Measurements from ENCODE around the gene TMTC3.

TMTC3 gene

DNA sequence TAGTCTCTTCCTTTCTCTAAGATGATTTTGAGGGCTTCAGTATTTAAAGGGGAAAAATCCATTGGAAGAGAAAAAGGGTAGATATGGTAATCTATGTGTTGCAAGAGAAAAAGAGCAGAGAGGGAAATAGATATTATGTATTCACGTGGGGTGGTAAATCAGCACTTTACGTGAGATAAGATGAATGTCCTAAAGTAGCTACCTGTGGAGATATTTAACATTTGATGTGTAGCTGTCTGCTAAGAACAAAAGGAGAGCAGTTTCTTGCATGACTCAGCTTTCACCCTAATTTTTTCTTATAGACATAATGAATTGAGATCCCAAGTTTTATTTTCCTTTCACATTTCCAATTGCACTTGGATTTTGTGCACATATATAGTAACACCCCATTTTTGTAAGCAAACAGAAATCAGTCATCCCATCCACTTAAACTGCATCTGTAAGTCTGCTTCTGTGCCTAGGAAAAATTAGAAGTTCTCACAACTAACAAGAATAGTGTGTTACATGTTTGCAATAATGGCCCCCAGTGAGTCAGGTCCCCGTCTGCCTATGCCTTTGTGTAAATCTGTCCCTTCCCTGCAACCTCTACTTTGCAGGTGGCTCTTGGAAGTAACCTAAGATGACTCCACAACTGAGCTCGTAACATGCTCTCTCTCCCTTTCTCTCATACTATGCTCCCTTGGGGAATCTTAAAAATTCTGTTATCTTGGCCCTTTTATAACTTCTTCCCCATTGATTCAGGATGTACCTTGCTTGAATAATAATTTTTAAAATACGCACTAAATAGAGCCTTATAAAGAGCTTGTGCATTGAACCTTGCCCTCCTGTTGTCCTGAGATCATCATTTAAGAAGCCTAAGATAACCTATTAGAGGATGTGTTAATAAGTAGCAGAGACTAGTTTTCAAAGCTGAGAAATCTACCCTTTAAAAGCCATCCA lies 3.7 kb downstream of the TMTC3 start:
- H3K4me2 ChIP-seq (ENCODE audit: low read length, poor library complexity, severe bottlenecking), result peak overlapping the region; percentile 29
- H3K14ac ChIP-seq (ENCODE audit: low read length in 2 of 2), result no peak overlapping the region
- H2BK5ac ChIP-seq (ENCODE audit: low read depth, low read length, poor library complexity, severe bottlenecking), result no peak overlapping the region
- no peak overlapping the region for H3K18ac ChIP-seq (ENCODE audit: low read depth in 1 of 2, low read length in 2 of 2)
- H3K79me1 ChIP-seq (replicated peaks; ENCODE audit: low read length, poor library complexity, severe bottlenecking), result peaks cover 12% of the 10 kb centered on the region
- no peak overlapping the region for H3K4me3 ChIP-seq (ENCODE audit: insufficient read depth in 1 of 2, low read depth in 1 of 2, low read length in 2 of 2)
- no peak overlapping the region for H3K27ac ChIP-seq (ENCODE audit: low read length, poor library complexity, severe bottlenecking)
- WGBS, result 74% methylated on average over 4 of the region's 5 CpGs
- H3K23ac ChIP-seq (ENCODE audit: low read length in 2 of 2), result no peak overlapping the region
- no peak overlapping the region for H2BK12ac ChIP-seq (ENCODE audit: low read length in 2 of 2)
- H2BK15ac ChIP-seq (ENCODE audit: low read depth, poor library complexity, severe bottlenecking), result no peak overlapping the region
- H4K8ac ChIP-seq (ENCODE audit: low read length), result no peak overlapping the region
- no peaks in the 10 kb centered on the region for H3K27me3 ChIP-seq (ENCODE audit: control insufficient read depth in 1 of 2, insufficient read depth in 1 of 2, low read length in 2 of 2)
- DNase-seq, result no peak
- H3K4me1 ChIP-seq (ENCODE audit: control insufficient read depth, insufficient read depth, low read depth, low read length), result peaks cover 2% of the 10 kb centered on the region
- no peak overlapping the region for H3K9ac ChIP-seq (ENCODE audit: low read length)
- no peak overlapping the region for H2AFZ ChIP-seq (ENCODE audit: low read depth, low read length)
- H3K9me3 ChIP-seq (ENCODE audit: control insufficient read depth, low read length), result no peaks in the 10 kb centered on the region
- peaks cover 0 to 8% of the 10 kb centered on the region in 2 experiments for H3K36me3 ChIP-seq (ENCODE audit: control insufficient read depth in 1 of 2, insufficient read depth in 2 of 2, low read depth in 1 of 2, low read length in 2 of 2)
- no peak overlapping the region for H2BK120ac ChIP-seq (ENCODE audit: low read depth, low read length)
- no peak overlapping the region for H3K4ac ChIP-seq (ENCODE audit: low read depth in 1 of 2, low read length in 2 of 2)
- no peak overlapping the region for H2AK5ac ChIP-seq (ENCODE audit: low read length, severe bottlenecking)
- H4K91ac ChIP-seq (ENCODE audit: low read length), result no peak overlapping the region

DNA sequence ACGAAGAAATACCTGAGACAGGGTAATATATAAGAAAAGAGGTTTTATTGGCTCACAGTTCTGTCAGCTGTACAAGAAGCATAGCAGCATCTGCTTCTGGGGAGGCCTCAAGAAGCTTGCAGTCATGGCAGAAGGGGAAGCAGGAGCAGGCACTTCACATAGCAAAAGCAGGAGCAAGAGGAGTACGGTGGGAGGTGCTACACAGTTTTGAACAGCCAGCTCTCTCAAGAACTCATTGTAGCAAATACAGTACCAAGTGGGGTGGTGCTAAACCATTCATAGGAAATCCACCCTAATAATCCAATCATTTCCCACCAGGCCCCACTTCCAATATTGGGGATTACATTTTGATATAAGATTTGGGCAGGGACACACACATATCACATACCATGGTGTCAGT lies 8.0 kb downstream of the TMTC3 start:
- no peak overlapping the region for H3K4me2 ChIP-seq (ENCODE audit: low read length, poor library complexity, severe bottlenecking)
- no peak overlapping the region for H3K27ac ChIP-seq (ENCODE audit: low read length, poor library complexity, severe bottlenecking)
- H3K4ac ChIP-seq (ENCODE audit: low read depth in 1 of 2, low read length in 2 of 2), result no peak overlapping the region
- H2BK120ac ChIP-seq (ENCODE audit: low read depth, low read length), result no peak overlapping the region
- H2BK15ac ChIP-seq (ENCODE audit: low read depth, poor library complexity, severe bottlenecking), result no peak overlapping the region
- H3K27me3 ChIP-seq (ENCODE audit: control insufficient read depth in 1 of 2, insufficient read depth in 1 of 2, low read length in 2 of 2), result no peaks in the 10 kb centered on the region
- no peak for DNase-seq
- H3K4me3 ChIP-seq (ENCODE audit: insufficient read depth in 1 of 2, low read depth in 1 of 2, low read length in 2 of 2), result no peak overlapping the region
- no peak overlapping the region for H2BK5ac ChIP-seq (ENCODE audit: low read depth, low read length, poor library complexity, severe bottlenecking)
- H2AK5ac ChIP-seq (ENCODE audit: low read length, severe bottlenecking), result no peak overlapping the region
- H4K91ac ChIP-seq (ENCODE audit: low read length), result no peak overlapping the region
- no peak overlapping the region for H3K23ac ChIP-seq (ENCODE audit: low read length in 2 of 2)
- no peak overlapping the region for H2AFZ ChIP-seq (ENCODE audit: low read depth, low read length)
- no peak overlapping the region for H2BK12ac ChIP-seq (ENCODE audit: low read length in 2 of 2)
- peaks cover 2% of the 10 kb centered on the region for H3K4me1 ChIP-seq (ENCODE audit: control insufficient read depth, insufficient read depth, low read depth, low read length)
- peaks cover 0 to 11% of the 10 kb centered on the region in 2 experiments for H3K36me3 ChIP-seq (ENCODE audit: control insufficient read depth in 1 of 2, insufficient read depth in 2 of 2, low read depth in 1 of 2, low read length in 2 of 2)
- no peak overlapping the region for H3K9ac ChIP-seq (ENCODE audit: low read length)
- no peaks in the 10 kb centered on the region for H3K9me3 ChIP-seq (ENCODE audit: control insufficient read depth, low read length)
- H4K8ac ChIP-seq (ENCODE audit: low read length), result no peak overlapping the region
- no peak overlapping the region for H3K18ac ChIP-seq (ENCODE audit: low read depth in 1 of 2, low read length in 2 of 2)
- 99% methylated on average over 2 of the region's 2 CpGs for WGBS
- no peak overlapping the region for H3K14ac ChIP-seq (ENCODE audit: low read length in 2 of 2)
- peaks cover 3% of the 10 kb centered on the region for H3K79me1 ChIP-seq (replicated peaks; ENCODE audit: low read length, poor library complexity, severe bottlenecking)

DNA sequence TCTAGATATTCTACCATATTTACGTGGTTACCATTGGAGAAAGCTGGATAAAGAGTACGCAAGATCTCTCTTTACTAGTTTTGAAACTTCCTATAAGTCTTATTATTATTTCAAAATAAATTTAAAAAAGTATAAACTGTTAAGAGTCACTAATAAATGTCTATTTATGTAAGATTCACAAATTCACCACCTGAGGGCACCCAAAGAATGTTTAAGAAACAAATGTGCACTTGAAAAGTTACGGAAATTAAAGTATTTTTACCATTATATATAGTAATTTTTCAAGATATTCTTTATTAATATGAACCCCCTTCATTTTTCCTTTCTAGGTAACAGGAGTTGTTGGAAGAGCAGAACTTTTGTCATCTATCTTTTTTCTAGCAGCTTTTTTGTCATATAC lies 11.9 kb downstream of the TMTC3 start:
- no peak overlapping the region for H2BK120ac ChIP-seq (ENCODE audit: low read depth, low read length)
- H2BK12ac ChIP-seq (ENCODE audit: low read length in 2 of 2), result no peak overlapping the region
- WGBS, result no CpG with 5 or more reads among the region's 3 CpGs
- H3K23ac ChIP-seq (ENCODE audit: low read length in 2 of 2), result no peak overlapping the region
- no peak overlapping the region for H3K4me3 ChIP-seq (ENCODE audit: insufficient read depth in 1 of 2, low read depth in 1 of 2, low read length in 2 of 2)
- H3K9me3 ChIP-seq (ENCODE audit: control insufficient read depth, low read length), result no peaks in the 10 kb centered on the region
- H3K14ac ChIP-seq (ENCODE audit: low read length in 2 of 2), result no peak overlapping the region
- H3K79me1 ChIP-seq (replicated peaks; ENCODE audit: low read length, poor library complexity, severe bottlenecking), result peaks cover 6% of the 10 kb centered on the region
- no peak overlapping the region for H3K4ac ChIP-seq (ENCODE audit: low read depth in 1 of 2, low read length in 2 of 2)
- no peak overlapping the region for H4K8ac ChIP-seq (ENCODE audit: low read length)
- H3K9ac ChIP-seq (ENCODE audit: low read length), result peak overlapping the region; percentile 56
- H2BK15ac ChIP-seq (ENCODE audit: low read depth, poor library complexity, severe bottlenecking), result no peak overlapping the region
- H3K27ac ChIP-seq (ENCODE audit: low read length, poor library complexity, severe bottlenecking), result no peak overlapping the region
- no peaks in the 10 kb centered on the region for H3K4me1 ChIP-seq (ENCODE audit: control insufficient read depth, insufficient read depth, low read depth, low read length)
- no peaks in the 10 kb centered on the region for H3K27me3 ChIP-seq (ENCODE audit: control insufficient read depth in 1 of 2, insufficient read depth in 1 of 2, low read length in 2 of 2)
- H2AFZ ChIP-seq (ENCODE audit: low read depth, low read length), result no peak overlapping the region
- H3K36me3 ChIP-seq (ENCODE audit: control insufficient read depth in 1 of 2, insufficient read depth in 2 of 2, low read depth in 1 of 2, low read length in 2 of 2), result peaks cover 0 to 20% of the 10 kb centered on the region in 2 experiments
- no peak overlapping the region for H4K91ac ChIP-seq (ENCODE audit: low read length)
- H3K4me2 ChIP-seq (ENCODE audit: low read length, poor library complexity, severe bottlenecking), result no peak overlapping the region
- peak; percentile 57 for DNase-seq
- H2AK5ac ChIP-seq (ENCODE audit: low read length, severe bottlenecking), result no peak overlapping the region
- H2BK5ac ChIP-seq (ENCODE audit: low read depth, low read length, poor library complexity, severe bottlenecking), result no peak overlapping the region
- no peak overlapping the region for H3K18ac ChIP-seq (ENCODE audit: low read depth in 1 of 2, low read length in 2 of 2)

DNA sequence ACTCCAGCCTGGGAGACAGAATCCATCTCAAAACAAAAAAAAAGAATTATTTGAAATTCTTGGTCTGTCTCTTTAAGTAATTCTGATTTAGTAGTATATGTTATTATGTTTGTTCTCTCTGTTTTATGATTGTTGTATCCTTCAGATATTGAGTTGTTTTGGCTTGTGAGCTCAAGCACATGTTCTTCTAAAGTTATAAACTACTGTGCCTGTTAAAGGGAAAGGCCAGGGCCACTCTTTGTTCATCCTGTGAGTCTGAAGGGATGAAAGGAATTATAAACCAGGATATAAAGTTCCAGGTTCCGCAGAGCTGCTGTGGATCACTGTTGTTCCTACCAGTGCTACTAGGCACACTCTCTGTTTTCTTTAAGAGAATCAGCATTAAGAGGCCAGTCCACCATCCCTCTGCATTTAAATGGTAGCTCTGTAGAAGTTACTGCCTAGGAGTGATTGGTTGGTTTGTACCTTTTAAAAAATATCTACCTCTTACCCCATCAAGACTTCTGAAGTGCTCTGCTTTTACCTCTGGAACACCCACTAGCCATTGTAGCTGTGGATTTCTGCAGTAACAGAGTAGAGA lies 14.1 kb downstream of the TMTC3 start:
- no peak overlapping the region for H4K91ac ChIP-seq (ENCODE audit: low read length)
- H2BK120ac ChIP-seq (ENCODE audit: low read depth, low read length), result no peak overlapping the region
- no peak overlapping the region for H3K18ac ChIP-seq (ENCODE audit: low read depth in 1 of 2, low read length in 2 of 2)
- no peaks in the 10 kb centered on the region for H3K4me1 ChIP-seq (ENCODE audit: control insufficient read depth, insufficient read depth, low read depth, low read length)
- H3K4ac ChIP-seq (ENCODE audit: low read depth in 1 of 2, low read length in 2 of 2), result no peak overlapping the region
- no peak overlapping the region for H3K23ac ChIP-seq (ENCODE audit: low read length in 2 of 2)
- no peaks in the 10 kb centered on the region for H3K9me3 ChIP-seq (ENCODE audit: control insufficient read depth, low read length)
- H2BK5ac ChIP-seq (ENCODE audit: low read depth, low read length, poor library complexity, severe bottlenecking), result no peak overlapping the region
- no peak overlapping the region for H4K8ac ChIP-seq (ENCODE audit: low read length)
- H3K4me3 ChIP-seq (ENCODE audit: insufficient read depth in 1 of 2, low read depth in 1 of 2, low read length in 2 of 2), result no peak overlapping the region
- H3K27ac ChIP-seq (ENCODE audit: low read length, poor library complexity, severe bottlenecking), result no peak overlapping the region
- H2BK12ac ChIP-seq (ENCODE audit: low read length in 2 of 2), result no peak overlapping the region
- peaks cover 0 to 22% of the 10 kb centered on the region in 2 experiments for H3K36me3 ChIP-seq (ENCODE audit: control insufficient read depth in 1 of 2, insufficient read depth in 2 of 2, low read depth in 1 of 2, low read length in 2 of 2)
- H2AFZ ChIP-seq (ENCODE audit: low read depth, low read length), result no peak overlapping the region
- no peak for DNase-seq
- no peak overlapping the region for H3K14ac ChIP-seq (ENCODE audit: low read length in 2 of 2)
- no peak overlapping the region for H2AK5ac ChIP-seq (ENCODE audit: low read length, severe bottlenecking)
- no peak overlapping the region for H3K4me2 ChIP-seq (ENCODE audit: low read length, poor library complexity, severe bottlenecking)
- no peak overlapping the region for H2BK15ac ChIP-seq (ENCODE audit: low read depth, poor library complexity, severe bottlenecking)
- 88% methylated on average over 1 of the region's 1 CpG for WGBS
- H3K79me1 ChIP-seq (replicated peaks; ENCODE audit: low read length, poor library complexity, severe bottlenecking), result peaks cover 6% of the 10 kb centered on the region
- no peak overlapping the region for H3K9ac ChIP-seq (ENCODE audit: low read length)
- H3K27me3 ChIP-seq (ENCODE audit: control insufficient read depth in 1 of 2, insufficient read depth in 1 of 2, low read length in 2 of 2), result no peaks in the 10 kb centered on the region
